CD14-positive monocyte (primary cell): ENCODE results near the gene LEMD1. TPM values are rescaled to one million over a fixed set of nuclear protein-coding genes. Genes with fewer than 3 reads are reported as not detected.

Source experiments
- DNase-seq, 3 donors: peaks; one replicate each; pipeline ENCODE4 v3.0.0-alpha.2; 2011 to 2022
- H2AFZ ChIP-seq: 2 replicates; pipeline ENCODE4 v1.6.0; 2012; ENCODE audit warnings: mild to moderate bottlenecking, low read depth, low read length, inconsistent platforms; ENCODE audit not compliant: insufficient read depth, poor library complexity, severe bottlenecking
- H3K27ac ChIP-seq, 2 donors: 1 replicate in 1 of 2; 2 replicates in 1 of 2; pipeline ENCODE4 v1.5.1; 2012 to 2013; ENCODE audit warnings: low read length in 2 of 2, control low read depth in 1 of 2, inconsistent platforms in 1 of 2, low read depth in 1 of 2, mild to moderate bottlenecking in 1 of 2
- H3K27me3 ChIP-seq, 2 donors: one replicate each; pipeline versions ENCODE4 v1.6.0 to v1.6.1; 2011 to 2013; ENCODE audit warnings: low read length in 2 of 2; ENCODE audit not compliant: control insufficient read depth in 2 of 2, insufficient read depth in 2 of 2
- H3K36me3 ChIP-seq, 2 donors: replicated peaks in 1 of 2; 1 replicate in 1 of 2; 2 replicates in 1 of 2; pipeline versions ENCODE4 v1.5.1 to v1.6.1; 2012 to 2013; ENCODE audit warnings: low read length in 2 of 2, control low read depth in 1 of 2, inconsistent platforms in 1 of 2, mild to moderate bottlenecking in 1 of 2; ENCODE audit not compliant: insufficient read depth in 2 of 2, control insufficient read depth in 1 of 2
- H3K4me1 ChIP-seq, 2 donors: 1 replicate in 1 of 2; 2 replicates in 1 of 2; pipeline versions ENCODE4 v1.5.1 to v1.6.1; 2012 to 2013; ENCODE audit warnings: low read length in 2 of 2, control low read depth in 1 of 2, inconsistent platforms in 1 of 2, mild to moderate bottlenecking in 1 of 2, moderate library complexity in 1 of 2; ENCODE audit not compliant: insufficient read depth in 2 of 2, control insufficient read depth in 1 of 2
- H3K4me2 ChIP-seq: replicated peaks from 2 replicates; pipeline ENCODE3; 2012; ENCODE audit warnings: low read length, moderate library complexity, mild to moderate bottlenecking; ENCODE audit not compliant: poor library complexity, severe bottlenecking; ENCODE audit errors: extremely low read depth
- H3K4me3 ChIP-seq, 3 experiments: fragments of 200-600 bp in 1 of 3; sonication (generic) in 1 of 3; replicated peaks in 1 of 3; 1 replicate in 2 of 3; 2 replicates in 1 of 3; pipeline ENCODE4 v1.5.1; 2011 to 2013; ENCODE audit warnings: low read length in 3 of 3, mild to moderate bottlenecking in 3 of 3, control low read depth in 2 of 3, low read depth in 2 of 3, inconsistent platforms in 1 of 3, moderate library complexity in 1 of 3
- H3K79me2 ChIP-seq: 2 replicates; pipeline ENCODE4 v1.6.0; 2012; ENCODE audit warnings: mild to moderate bottlenecking, control low read depth, inconsistent platforms, low read length, moderate library complexity; ENCODE audit not compliant: insufficient read depth
- H3K9ac ChIP-seq: 2 replicates; pipeline ENCODE4 v1.6.0; 2017; ENCODE audit warnings: low read length, mild to moderate bottlenecking; ENCODE audit not compliant: insufficient read depth, poor library complexity, severe bottlenecking
- H3K9me3 ChIP-seq, 2 donors: replicated peaks in 1 of 2; 1 replicate in 1 of 2; 2 replicates in 1 of 2; pipeline versions ENCODE4 v1.5.1 to v1.6.1; 2012 to 2013; ENCODE audit warnings: low read length in 2 of 2, control low read depth in 1 of 2; ENCODE audit not compliant: control insufficient read depth in 1 of 2, insufficient read depth in 1 of 2
- H4K20me1 ChIP-seq: 2 replicates; pipeline ENCODE4 v1.6.0; 2012; ENCODE audit warnings: mild to moderate bottlenecking, low read length, control low read depth, moderate library complexity; ENCODE audit not compliant: insufficient read depth
- H3K27ac Mint-ChIP-seq, 7 donors: one replicate each; pipeline ENCODE4 v1.8.0; 2020; ENCODE audit warnings: mild to moderate bottlenecking in 7 of 7, mixed read lengths in 7 of 7, moderate library complexity in 6 of 7, inconsistent platforms in 2 of 7
- H3K27me3 Mint-ChIP-seq, 3 donors: one replicate each; pipeline ENCODE4 v1.8.0; 2021 to 2022; ENCODE audit warnings: low read depth in 3 of 3, mild to moderate bottlenecking in 3 of 3, mixed read lengths in 3 of 3, moderate library complexity in 3 of 3, inconsistent platforms in 1 of 3
- H3K36me3 Mint-ChIP-seq, 2 donors: one replicate each; pipeline ENCODE4 v1.8.0; 2020; ENCODE audit warnings: mixed read lengths in 2 of 2, inconsistent platforms in 1 of 2, mild to moderate bottlenecking in 1 of 2
- H3K4me1 Mint-ChIP-seq: one replicate; pipeline ENCODE4 v1.8.0; 2020; ENCODE audit warnings: mild to moderate bottlenecking, mixed read lengths
- H3K4me3 Mint-ChIP-seq, 2 donors: one replicate each; pipeline ENCODE4 v1.8.0; 2020; ENCODE audit warnings: mild to moderate bottlenecking in 2 of 2, mixed read lengths in 2 of 2, moderate library complexity in 1 of 2
- H3K9me3 Mint-ChIP-seq, 7 donors: one replicate each; pipeline ENCODE4 v1.8.0; 2020 to 2022; ENCODE audit warnings: mixed read lengths in 7 of 7, mild to moderate bottlenecking in 6 of 7, moderate library complexity in 6 of 7, inconsistent platforms in 2 of 7
- CTCF ChIP-seq: fragments of 200-600 bp; IDR thresholded peaks from one replicate; pipeline ENCODE4 v1.8.0; 2022; ENCODE audit warnings: antibody characterized with exemption, mild to moderate bottlenecking
- WGBS: methylation state at CpG from one replicate; pipeline ENCODE4 v1.1.5; 2013; ENCODE audit warnings: missing lambda C conversion rate; ENCODE audit not compliant: insufficient coverage; 5-methylcytosine and 5-hydroxymethylcytosine counted together
- intact Hi-C, 2 donors: fragments of 100-400 bp; cut with micrococcal nuclease; formaldehyde crosslinking; loops; one replicate each; pipeline versions ENCODE4 v1.15.0 to v1.15.1; 2023
- polyA plus RNA-seq, 3 donors: library from polyadenylated mRNA; depleted of rRNA in 1 of 3; unstranded in 2 of 3; stranded (reverse) in 1 of 3; fragments of 300-500 nt in 2 of 3; fragments of >200 nt in 1 of 3; fragmentation: Illumina TruSeq in 2 of 3; gene quantifications; 1 replicate in 2 of 3; 2 replicates in 1 of 3; pipeline ENCODE4 v1.2.3, GENCODE V29; 2012 to 2021

LEMD1 gene
- polyA plus RNA-seq, 3 donors = not detected

GRCh38 chr1:205354259-205355074 is 67.4 kb downstream of the LEMD1 start:
- Mint-ChIP-seq H3K4me1 (peaks cover 5% of the 10 kb centered on the region), H3K4me3 (no peak overlapping the region), H3K27ac (no peak overlapping the region), H3K27me3 (peaks cover 5 to 28% (median 21%) of the 10 kb centered on the region in 3 donors), H3K9me3 (no peaks in the 10 kb centered on the region), H3K36me3 (no peaks in the 10 kb centered on the region)
- TF ChIP-seq CTCF = peak; percentile 90
- 92% methylated on average over 1 of the region's 5 CpGs for WGBS
- H3K4me1 ChIP-seq = peaks cover under 1 to 1% of the 10 kb centered on the region in 2 donors
- no peaks in the 10 kb centered on the region for H3K36me3 ChIP-seq
- H3K79me2 ChIP-seq = no peaks in the 10 kb centered on the region
- no peak overlapping the region for H2AFZ ChIP-seq
- no peaks in the 10 kb centered on the region for H3K9me3 ChIP-seq
- peak; percentile 35 to 51 (median 42) for DNase-seq
- intact Hi-C loops = loop anchor here in 1 of 2 donors (1.0 kb wide), 1 partner anchor 170 kb away; no protein-coding TSS in a partner anchor
- H3K9ac ChIP-seq = no peak overlapping the region
- H3K27me3 ChIP-seq = peaks cover 2 to 4% of the 10 kb centered on the region in 2 donors
- no peak overlapping the region for H3K4me2 ChIP-seq
- no peak overlapping the region for H3K4me3 ChIP-seq
- H3K27ac ChIP-seq = no peak overlapping the region
- no peaks in the 10 kb centered on the region for H4K20me1 ChIP-seq

DNA sequence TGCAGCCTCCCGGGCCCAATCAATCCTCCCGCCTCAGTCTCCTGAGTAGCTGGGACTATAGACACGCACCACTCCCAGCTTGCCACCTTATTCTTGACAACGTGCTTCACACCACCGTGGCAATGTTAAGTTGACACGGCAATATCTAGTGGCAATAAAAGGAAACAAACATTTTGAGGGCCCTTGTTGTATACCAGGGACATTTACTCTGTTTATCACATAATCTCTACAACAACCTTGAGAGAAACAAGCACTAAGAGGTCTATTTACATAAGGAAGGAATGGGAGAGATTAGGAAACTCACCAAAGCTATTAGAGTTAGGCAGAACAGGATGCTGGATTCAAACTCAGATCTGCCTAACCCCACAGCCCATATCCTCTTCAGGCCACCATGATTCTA is 68.2 kb downstream of the LEMD1 start:
- Mint-ChIP-seq H3K9me3 (no peaks in the 10 kb centered on the region), H3K27ac (no peak overlapping the region), H3K27me3 (peaks cover 3 to 24% (median 13%) of the 10 kb centered on the region in 3 donors), H3K4me1 (peaks cover 11% of the 10 kb centered on the region), H3K4me3 (no peak overlapping the region), H3K36me3 (no peaks in the 10 kb centered on the region)
- H3K27me3 ChIP-seq = peaks cover 2% of the 10 kb centered on the region in 2 donors
- no peaks in the 10 kb centered on the region for H3K36me3 ChIP-seq
- no peak overlapping the region for H3K9ac ChIP-seq
- no peaks in the 10 kb centered on the region for H3K9me3 ChIP-seq
- no peak for DNase-seq
- no peaks in the 10 kb centered on the region for H3K79me2 ChIP-seq
- no peak for TF ChIP-seq CTCF
- intact Hi-C loops = loop anchor here in 1 of 2 donors (1.0 kb wide), 1 partner anchor 171 kb away; no protein-coding TSS in a partner anchor
- H3K4me1 ChIP-seq = peaks cover 3 to 4% of the 10 kb centered on the region in 2 donors
- no peaks in the 10 kb centered on the region for H4K20me1 ChIP-seq
- no peak overlapping the region for H3K27ac ChIP-seq
- no peak overlapping the region for H3K4me3 ChIP-seq
- H2AFZ ChIP-seq = no peak overlapping the region
- no peak overlapping the region for H3K4me2 ChIP-seq
- WGBS = 94% methylated on average over 2 of the region's 6 CpGs
